Measurements from ENCODE around the gene MDFI.

The MDFI gene

DNA sequence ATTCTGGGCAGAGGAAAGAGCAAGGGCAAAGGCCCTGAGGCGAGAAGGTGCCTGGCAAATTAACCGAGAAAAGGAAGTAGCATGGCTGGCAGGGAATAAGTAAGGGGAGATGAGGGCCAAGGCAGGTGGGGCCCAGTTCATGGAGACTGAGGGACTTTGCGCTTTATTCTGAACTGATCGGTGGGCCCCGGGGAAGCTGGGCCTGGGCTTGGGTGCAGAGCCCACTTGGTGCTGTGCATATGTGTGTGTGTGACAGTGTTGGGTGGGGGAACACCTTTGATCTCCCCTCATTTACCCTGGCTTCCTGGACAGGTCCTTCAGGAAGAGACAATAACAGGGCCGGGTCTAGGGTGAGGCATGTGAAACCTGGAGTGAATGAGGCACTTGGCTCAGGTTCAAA, 2.9 kb upstream of the MDFI start:
- no peak for DNase-seq

DNA sequence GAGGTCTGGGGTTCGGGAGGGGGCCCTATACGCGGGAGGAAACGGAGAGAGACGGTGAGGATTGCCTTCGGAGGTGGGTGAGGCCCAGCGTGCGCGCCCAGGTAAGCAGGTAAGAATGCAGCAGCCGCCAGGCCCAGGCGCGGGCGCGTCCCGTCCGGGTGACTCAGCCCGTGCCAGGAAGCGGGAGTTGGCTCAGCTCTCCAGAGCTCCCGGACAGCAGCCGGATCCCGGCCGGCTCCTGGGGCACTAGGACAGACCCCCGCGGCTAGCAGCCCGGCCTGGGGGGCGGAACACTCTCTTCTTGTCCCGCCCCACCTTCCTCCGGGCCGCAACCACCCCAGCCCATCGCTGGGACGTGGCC, 1.5 kb upstream of the MDFI start:
- no peak for DNase-seq

DNA sequence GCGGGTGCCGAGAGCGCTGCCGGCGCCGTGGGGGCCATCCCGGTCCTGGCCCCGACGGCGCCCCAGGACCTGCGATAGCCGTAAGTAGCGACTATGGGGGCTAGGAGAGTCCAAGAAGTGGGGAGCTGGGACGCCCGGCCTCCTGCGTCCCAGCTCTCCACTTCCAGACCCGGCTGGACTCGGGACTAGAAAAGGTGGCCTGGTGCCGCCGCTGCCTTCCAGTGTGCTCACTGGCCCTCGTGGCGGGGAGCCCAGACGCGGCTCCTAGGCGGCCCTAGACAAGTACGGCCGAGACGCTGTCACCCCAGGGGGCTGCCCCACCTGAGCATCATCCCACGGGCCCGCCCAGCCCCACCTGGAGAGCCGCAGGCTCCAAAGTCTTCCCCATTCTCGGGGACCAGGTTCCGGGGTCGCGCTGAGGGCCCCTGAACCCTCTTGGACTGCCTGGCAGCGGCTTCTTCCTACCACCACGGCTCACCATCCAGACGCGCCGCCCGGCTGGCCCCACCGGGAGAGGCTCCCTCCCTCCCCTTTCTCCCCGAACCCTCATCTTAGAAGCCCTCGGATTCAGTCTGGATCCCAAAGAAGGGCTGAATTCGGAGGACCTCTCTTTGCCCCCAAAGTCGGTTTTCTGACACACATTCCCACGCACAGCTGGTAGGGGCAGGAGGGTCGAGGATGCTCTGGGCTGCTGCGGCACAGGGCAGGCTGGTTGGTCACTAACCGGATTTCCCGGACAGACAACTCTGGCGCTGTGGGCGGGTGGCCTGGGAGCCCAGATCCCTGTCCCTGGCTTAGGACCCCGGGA, 870 bp upstream of the MDFI start:
- DNase-seq = no peak

DNA sequence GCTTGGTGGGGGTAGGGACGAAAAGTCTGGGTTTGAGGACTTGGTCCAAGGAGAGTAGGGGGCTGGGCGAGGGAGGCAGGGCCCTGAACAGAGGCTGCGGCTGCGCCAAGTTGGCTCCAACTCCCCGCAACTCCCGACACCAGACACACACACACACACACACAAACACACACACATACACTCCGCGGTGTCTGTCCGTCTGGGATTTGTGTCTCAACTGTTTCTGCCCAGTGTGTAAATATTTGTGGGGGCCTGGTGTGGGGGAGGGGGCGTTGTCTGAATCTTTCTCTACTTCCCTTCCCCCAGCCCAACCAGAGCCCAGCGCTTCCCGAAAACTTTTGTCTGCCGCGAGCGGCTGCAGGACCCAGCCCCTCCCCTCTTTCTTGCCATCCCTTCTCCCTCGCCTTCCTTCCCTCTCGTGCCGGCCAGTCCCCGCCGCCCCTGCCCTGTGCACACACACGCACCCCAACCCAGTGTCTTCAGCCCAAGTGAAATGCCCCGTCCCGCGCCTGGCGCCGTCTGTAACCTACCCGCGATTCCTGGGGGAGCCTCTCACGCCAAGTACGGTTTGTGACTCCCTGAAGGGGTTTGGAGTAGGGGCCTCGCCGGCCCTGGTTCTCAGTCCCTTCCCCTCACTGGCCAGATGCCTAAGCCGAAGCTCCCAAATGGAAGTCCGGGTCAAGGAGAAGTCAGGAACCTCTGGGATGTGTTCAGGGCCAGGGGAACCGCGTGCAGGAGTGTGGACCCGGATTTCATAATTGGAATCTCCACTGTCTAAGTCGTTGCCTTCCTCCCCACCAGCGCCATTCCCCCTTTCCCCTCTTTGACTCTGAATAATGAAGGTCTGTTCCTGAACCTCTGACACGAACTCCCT, 904 bp downstream of the MDFI start:
- no peak for DNase-seq

DNA sequence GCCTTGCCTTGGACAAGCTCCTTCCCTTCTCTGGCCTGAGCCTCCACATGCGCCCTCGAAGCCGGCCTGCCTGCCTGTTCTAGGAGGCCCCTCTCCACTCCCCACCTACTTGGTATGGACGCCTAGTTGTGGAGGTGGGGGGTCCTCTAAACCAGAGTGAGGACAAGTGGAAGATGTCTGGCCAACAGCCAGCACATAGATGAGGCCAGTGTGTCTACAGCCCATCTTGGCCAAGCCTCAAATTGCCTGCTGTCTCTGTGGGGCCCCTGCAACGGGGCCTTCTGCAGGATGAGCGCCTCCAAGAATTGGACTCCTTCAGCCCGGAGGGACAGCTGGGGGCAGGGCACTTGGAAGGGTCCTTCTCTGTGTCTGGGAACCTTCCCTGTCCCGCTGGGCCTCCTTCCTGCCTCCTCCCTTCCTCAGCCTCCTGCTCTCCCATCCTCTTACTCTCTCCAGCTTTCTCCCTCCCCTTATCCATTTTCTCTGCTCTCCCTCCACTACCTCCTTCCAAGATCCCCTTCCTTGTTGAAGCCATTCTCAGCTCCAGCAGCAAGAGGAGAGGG, 1.6 kb downstream of the MDFI start:
- DNase-seq = no peak

DNA sequence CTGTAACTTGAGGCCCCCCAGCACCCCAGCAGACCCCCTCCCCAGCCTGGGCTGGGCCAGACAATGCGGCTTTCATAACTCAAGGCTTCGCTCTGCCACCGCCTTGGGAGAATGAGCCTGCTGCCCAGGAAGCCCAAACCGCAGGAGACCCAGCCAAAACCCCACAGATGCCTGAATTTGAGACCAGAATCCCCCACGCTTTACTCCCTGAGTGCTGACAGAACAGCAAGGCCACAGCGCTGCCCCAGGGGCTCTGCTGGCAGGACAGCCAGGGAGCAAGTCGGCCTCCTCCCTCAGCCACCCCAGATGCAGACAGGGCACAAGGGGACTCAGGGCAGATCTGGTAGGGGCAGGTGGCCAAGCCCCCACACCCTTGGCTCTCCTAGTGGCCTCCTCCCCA, 2.2 kb downstream of the MDFI start:
- no peak for DNase-seq

DNA sequence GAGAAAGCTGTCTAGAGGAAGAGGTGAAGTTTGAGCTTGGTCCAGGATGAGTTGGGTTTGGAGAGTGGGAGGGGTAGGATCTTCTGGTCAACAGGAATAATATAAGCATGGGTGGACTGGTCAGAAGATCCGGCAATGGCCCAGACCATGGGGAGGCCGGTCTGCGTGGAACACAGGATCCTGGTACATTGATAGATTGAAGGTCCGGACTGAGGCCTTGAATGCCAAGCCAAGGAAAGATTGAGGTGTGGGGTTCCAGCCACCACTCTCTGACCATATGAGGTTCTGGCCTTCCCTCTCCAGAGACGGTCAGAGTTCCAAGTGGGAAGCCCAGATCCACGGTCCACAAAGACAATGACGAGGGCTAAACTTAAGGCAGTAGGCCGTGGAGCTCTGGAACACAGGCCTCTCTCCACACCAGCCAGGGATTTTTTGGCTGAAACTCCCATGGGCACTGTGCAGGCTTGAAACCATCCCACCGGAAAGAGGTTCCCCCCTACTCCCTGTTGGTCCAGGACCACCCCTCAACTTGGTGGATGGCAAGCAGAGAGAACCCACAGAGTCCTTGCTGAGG, 3.2 kb downstream of the MDFI start:
- DNase-seq = no peak

DNA sequence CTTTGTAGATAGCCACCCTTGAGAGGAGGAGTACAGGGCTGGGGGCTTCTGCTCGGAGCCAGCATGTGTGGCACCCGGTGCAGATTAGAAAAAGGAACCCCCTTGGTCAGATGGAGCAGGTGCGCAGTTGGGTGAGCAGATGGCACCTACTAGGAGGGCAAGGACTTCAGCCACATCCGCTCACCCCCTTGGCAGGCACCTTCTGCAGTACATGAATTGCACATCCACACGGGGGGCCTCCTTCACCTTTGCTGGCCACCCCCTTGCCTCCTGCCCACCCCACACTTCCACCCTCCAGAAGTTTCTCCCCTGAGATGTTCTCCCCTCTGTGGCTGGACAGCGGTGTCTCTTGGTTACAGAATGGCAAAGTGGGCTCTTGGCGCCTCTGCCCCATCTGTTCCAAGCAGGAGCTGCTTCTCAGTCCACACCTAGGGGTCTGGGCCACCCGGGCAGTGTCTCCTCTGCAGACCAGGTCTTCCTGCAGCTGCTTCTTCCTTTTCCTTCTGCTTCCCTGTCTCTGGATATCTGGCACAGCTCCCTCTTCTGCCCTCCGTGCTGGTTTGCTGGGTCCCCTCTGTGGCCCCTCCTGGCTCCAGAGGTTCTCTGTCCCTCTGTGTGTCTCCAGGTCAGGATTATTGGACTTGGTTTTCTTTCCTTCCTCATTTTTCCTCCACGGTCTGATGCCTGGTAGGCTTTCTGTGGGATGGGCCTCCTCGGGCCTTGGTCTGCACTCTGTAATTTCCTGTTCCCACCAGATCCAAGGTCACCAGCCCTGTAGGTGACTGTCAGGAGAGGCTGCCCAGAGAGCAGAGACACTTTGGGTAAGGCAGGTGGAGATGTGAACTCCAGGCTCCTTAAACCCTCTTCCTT, 4.1 kb downstream of the MDFI start:
- no peak for DNase-seq

DNA sequence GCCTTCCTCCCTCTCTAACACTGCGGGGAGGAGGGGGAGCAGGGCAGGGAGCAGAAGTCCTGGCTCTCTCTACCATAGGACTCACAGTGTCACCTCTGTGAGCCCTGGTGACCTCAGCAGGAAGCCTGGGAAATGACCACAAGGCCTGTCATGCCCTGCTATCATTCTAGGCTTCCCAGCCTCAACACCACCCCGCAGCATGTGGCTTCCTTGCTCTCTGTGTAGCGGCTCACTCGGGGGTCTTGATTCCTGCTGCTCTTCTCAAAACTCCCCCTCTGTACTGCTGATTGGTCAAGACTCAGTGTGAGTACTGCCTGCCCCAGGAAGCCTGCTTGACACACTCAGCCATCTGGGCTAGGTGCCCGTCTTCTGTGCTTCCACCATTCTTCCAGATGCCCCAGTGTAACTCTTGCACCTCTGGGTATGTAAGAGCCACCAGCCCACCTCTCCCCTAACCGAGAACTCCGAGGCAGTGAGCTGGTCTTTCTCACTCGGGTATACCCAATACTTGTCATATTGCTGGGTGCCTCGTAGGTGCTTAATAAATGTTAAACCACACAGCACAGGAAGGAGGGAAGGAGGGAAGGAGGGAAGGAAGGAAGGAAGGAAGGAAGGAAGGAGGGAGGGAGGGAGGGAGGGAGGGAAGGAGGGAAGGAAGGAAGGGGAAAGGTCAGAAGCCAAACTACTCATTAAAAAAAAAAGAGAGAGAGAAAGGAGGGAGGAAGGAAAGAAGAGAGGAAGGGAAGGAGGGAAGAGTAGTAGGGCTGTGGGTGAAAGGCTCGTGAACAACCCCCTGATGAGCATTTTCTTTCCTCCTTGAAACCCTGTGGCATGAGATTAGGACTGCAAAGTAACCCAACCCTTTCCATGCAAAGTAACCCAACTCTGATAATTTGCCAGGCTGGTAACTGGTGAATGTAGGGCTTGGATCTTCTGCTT, 5.0 kb downstream of the MDFI start:
- DNase-seq = no peak

DNA sequence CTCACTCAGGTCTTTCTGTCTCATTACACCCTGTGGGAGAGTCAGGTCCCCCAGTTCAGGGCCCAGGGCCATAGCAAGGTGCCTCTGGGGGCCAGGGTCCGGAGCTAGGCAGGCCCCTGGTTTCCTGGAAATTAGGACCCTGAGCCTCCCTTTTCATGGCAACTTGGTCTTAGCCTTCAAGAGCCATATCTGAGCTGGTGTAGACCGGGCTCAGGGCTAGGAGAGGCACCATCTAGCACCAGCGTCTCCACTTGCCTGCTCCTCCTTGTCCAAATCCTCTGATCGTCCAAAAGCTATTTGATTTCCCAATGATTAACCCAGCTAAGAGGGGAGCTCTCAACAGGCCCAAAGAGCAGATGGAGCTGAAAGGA, 5.6 kb downstream of the MDFI start:
- DNase-seq = no peak

DNA sequence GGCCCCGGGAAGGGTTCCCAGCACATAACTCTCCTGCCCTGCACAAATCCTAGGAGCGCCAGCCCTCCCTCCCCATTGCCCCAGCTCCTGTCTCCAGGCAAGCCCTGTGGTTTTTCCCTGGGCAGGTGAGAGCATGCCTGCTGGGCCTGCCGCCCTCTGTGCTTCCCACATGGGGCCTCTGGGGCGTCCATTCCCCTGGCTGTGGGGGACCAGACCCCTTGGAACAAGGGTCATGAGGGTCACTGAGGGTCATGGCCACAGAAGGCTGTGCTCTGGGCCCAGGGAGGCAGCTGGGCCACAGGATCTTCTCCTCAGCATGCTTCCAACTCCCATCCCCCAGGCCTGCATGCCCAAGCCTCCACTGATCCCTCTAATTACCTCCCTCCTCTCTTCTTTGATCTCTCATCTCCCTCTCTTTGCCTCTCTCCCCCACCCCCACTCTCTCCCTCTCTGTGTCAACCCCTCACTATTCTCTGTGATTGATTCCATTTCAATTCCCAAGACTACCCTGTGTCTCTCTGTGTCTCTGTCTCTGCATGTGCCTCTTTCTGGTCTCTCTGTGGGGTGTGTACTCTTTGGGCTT, 6.1 kb downstream of the MDFI start:
- no peak for DNase-seq

DNA sequence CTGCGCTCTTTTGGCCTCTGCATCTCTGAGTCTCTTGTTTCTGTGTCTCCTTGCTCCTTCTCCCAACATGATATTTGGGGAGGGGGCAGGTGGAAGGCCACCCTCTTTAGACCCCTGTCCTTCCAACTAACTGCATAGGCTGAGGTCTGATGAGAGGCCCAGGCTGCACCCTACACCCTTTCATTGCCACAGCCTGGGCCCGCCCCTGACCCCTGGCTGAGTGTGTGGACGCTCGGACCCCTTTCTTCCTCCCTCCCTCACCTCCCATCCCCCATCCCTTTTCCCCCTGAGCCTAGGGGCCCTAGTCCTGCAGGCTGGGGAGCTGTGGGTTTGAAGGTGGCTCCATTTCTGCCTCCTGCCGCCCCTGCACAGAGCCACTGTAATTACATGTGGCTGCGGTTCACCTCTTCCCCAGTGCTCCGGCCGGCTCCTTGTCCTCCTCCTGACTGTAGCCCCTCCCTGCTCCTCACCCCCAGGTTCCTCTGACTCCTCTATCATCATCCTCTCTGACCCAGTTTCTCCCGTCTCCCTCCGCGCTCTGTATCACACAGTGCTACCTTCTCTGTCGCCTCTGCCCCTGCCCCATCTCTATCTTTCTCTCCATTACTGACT, 6.8 kb downstream of the MDFI start:
- no peak for DNase-seq

DNA sequence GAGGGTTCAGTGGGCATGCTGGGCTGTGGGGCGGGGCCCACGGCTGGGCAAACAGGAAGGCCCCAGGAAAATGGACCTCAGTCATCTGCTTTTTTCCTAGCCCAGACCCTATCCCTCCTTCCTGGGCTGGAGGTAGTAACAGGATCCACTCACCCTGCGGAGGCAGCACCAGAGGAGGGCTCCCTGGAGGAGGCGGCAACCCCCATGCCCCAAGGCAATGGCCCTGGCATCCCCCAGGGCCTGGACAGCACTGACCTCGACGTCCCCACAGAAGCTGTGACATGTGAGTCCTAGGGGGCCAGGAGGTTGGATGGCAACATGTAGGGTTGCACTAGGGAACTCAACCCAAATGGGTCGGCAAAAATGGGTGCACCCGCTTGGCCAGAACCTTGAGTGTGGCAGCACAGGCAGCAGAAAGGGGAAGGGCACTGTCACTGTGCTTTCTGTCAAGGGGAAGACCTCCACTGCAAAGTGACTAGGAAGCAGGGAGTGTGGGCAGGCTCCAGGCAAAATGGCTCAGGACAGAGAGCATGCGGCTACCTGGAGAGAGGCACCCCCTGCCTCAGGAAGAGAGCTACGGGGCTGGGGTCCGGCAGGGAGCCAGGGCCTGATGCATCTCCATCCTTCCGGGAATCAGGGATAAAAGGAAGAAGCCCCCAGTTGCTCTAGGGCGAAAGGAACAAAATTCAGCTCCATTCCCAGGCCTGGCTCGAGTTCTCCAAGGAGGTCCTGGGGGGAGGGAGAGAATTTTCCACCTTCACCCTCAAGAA, 7.9 kb downstream of the MDFI start:
- no peak for DNase-seq

DNA sequence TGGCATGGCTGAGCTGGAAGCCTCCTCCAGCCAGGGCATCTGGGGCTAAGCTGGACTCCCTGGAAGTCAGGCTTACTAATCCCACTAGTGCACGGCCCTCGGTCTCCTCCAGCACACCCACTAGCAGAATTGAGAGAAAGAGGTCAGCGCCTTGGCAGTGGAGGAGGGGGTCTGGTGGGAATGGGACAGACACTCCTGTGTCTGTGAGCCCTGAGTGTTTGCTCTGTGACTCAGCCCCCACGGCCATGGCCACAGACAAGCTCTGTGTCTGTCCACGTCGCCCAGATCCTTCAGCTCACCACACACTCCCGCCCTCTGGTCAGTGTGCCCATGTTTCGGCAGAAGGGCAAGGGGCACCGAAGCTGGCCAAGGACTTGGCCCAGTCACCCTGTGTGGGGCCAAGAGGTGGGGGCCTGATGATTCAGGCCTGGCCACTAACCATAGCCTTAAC, 8.8 kb downstream of the MDFI start:
- no peak for DNase-seq

DNA sequence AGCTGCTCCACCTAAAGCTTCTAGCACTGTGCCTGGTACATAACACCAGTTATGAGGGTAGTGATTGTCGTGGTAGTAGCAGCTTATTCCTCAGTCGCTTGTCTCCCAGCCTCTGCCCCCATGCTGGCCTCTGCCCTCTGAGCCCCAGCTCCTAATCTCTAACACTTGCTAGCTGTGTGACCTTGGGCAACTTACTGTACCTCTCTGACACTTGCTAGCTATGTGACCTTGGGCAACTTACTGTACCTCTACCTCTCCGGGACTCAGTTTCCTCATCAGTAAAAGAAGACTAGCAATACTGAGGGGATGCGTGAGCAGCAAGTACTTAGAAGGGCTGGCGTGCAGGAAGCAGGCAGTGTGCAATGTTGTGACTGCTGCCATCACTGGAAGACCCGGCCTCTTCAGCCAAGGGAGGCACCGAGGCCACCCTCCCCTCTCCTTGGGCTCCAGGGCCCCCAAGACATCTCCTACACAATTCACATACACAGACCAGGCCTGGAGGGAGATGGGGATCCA, 9.9 kb downstream of the MDFI start:
- DNase-seq = no peak

DNA sequence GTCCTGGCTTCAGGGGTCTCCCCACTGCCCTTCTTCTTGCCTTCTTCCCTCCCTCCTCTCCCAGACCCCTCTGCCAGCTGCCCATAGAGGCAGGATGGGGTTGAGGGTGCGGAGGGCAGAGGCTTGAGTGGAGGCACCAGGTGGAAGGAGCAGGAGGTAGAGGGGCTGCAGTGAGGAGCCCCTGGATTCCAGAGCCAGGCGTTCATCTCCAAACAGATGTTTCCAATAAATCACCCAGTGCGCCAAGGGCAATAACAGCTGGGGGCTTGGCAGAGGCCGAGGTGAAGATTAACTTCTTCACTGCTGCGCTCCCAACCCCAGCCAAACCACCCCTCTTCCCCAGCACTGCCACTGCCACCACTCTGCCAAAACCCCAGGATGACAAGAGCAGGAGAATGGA, 10.7 kb downstream of the MDFI start:
- DNase-seq = no peak

DNA sequence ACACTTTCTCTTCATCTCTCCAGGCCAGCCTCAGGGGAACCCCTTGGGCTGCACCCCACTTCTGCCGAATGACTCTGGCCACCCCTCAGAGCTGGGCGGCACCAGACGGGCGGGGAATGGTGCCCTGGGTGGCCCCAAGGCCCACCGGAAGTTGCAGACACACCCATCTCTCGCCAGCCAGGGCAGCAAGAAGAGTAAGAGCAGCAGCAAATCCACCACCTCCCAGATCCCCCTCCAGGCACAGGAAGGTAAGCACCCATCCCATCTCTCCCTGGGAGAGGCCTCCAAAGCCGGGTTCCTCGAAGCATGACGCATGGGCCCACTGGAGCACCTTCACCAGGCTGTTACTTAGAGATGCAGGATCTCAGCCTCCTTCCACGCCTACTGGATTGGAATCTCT, 11.3 kb downstream of the MDFI start:
- DNase-seq = no peak

DNA sequence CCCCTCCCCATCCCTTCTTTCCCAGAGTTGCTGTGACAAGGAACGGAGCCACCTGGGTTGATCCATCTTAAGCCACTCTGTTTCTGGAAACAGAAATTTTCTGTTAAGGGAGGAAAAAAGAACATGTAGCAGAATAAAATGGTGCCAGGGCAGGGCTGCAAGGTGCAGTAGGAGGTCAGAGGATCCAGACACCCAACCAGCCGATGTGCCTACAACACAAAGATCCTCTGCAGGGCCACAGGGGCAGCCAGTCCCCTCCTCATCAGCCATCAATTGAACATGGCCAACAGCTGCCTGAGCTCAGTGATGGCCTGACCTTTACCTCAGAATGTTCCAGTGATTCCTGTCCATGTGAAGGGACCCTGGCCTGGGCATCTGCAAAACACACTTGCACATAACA, 11.9 kb downstream of the MDFI start:
- no peak for DNase-seq

DNA sequence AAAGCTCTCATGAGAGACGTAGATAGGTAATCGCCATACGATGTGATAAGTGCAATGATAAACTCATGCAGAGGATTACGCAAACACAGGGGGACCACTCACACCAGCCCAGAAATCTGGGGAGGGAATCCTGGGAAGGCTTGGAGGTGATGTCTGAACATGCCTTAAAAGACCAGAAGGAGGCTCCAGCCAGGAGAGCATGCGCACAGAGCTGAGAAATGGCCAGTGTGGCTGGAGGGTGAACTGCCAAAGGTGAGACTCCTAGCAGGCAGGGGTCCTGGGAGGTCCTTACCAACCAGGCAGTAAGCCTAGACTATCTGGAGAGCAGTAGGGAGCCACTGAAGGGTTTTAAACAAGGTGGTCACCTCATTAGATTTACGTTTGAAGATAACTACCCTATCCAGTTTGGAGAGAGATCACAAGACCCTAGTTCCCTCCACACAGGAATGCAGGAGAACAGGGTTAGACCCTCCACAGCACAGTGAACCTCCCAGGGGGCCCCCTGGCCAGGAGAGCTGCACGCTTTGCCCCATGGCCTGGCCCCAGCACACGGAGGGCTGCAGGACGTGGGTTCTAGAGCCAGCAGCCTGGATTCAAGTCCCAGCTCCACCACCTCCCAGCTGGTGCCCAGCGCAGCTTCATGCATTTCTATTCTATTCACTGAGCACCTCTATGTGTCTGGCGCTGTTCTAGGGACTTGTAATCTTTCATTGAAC, 13.1 kb downstream of the MDFI start:
- DNase-seq = no peak

Data from inflammatory macrophage treated with lipopolysaccharide for 4 hours (primary cell).